ENCODE measurements around the gene CDC40. TPM values are rescaled to one million over a fixed set of nuclear protein-coding genes. Genes with fewer than 3 reads are reported as not detected.

CDC40 gene
- total and polyA plus RNA-seq, 10 of the 15 experiments (the other 5 are each of a cell fraction or from before 2014, with no cell fraction given): 20.1 to 35.5 (median 26.1) TPM

DNA sequence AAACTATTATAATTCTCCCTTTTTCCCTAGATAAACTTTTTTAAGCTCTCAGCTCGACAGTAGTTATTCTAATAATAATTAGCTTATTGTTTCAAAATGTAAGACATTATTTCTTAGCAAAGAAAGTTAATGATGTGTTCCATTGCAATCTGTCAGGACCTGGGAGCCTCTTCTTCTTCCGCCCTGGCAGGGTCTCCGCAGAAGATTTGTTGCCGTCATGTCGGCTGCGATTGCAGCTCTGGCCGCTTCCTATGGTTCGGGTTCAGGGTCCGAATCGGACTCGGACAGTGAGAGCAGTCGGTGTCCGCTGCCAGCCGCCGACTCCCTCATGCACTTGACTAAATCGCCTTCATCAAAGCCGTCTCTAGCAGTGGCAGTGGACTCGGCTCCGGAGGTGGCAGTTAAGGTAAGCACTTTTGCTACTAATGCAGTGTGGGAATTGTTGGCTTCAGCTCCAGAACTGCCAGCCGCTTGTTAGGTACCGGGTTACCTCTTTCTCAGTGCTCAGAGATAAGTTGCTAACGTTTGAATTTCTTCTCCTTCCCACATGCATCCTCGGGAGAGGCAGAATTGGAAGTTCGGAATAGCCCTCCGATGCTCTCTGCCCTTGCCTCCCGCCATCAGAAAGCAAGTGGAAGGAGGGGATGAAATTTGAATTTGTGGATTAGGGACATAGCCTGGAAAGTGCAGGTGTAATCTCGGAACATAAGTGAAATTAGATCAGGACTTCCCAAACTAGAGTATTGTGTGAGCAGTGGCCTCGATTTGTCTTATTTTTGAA lies at the start of gene CDC40 (continued):
- TF ChIP-seq, protein P1, sequence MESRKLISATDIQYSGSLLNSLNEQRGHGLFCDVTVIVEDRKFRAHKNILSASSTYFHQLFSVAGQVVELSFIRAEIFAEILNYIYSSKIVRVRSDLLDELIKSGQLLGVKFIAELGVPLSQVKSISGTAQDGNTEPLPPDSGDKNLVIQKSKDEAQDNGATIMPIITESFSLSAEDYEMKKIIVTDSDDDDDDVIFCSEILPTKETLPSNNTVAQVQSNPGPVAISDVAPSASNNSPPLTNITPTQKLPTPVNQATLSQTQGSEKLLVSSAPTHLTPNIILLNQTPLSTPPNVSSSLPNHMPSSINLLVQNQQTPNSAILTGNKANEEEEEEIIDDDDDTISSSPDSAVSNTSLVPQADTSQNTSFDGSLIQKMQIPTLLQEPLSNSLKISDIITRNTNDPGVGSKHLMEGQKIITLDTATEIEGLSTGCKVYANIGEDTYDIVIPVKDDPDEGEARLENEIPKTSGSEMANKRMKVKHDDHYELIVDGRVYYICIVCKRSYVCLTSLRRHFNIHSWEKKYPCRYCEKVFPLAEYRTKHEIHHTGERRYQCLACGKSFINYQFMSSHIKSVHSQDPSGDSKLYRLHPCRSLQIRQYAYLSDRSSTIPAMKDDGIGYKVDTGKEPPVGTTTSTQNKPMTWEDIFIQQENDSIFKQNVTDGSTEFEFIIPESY (IDR thresholded peaks at IDR 0.05): no peak
- TF ChIP-seq ZNF24 (IDR thresholded peaks at IDR 0.05): no peak
- no peak for TF ChIP-seq CHD4 (IDR thresholded peaks at IDR 0.05)
- no peak for TF ChIP-seq STAT1 (conservative IDR thresholded peaks at IDR 0.05)
- no peak for TF ChIP-seq TCF12 (IDR thresholded peaks at IDR 0.05; ENCODE audit: low read depth, low read length)
- no peak for TF ChIP-seq HDAC6 (IDR thresholded peaks at IDR 0.05; ENCODE audit: unreplicated experiment)
- TF ChIP-seq KDM1A (IDR thresholded peaks at IDR 0.05; ENCODE audit: borderline replicate concordance): no peak
- TF ChIP-seq ZSCAN29 (IDR thresholded peaks at IDR 0.05): no peak
- TF ChIP-seq ZNF274 (IDR thresholded peaks at IDR 0.05; ENCODE audit: insufficient read depth, insufficient read length): no peak
- TF ChIP-seq CBX5 (IDR thresholded peaks at IDR 0.05; ENCODE audit: low read depth): no peak
- 0 out of 2 replicates have a peak, but pooled peaks have one; percentile 32 for TF ChIP-seq TBL1XR1 (IDR thresholded peaks at IDR 0.05; ENCODE audit: low read depth, low read length)
- TF ChIP-seq, protein P2, sequence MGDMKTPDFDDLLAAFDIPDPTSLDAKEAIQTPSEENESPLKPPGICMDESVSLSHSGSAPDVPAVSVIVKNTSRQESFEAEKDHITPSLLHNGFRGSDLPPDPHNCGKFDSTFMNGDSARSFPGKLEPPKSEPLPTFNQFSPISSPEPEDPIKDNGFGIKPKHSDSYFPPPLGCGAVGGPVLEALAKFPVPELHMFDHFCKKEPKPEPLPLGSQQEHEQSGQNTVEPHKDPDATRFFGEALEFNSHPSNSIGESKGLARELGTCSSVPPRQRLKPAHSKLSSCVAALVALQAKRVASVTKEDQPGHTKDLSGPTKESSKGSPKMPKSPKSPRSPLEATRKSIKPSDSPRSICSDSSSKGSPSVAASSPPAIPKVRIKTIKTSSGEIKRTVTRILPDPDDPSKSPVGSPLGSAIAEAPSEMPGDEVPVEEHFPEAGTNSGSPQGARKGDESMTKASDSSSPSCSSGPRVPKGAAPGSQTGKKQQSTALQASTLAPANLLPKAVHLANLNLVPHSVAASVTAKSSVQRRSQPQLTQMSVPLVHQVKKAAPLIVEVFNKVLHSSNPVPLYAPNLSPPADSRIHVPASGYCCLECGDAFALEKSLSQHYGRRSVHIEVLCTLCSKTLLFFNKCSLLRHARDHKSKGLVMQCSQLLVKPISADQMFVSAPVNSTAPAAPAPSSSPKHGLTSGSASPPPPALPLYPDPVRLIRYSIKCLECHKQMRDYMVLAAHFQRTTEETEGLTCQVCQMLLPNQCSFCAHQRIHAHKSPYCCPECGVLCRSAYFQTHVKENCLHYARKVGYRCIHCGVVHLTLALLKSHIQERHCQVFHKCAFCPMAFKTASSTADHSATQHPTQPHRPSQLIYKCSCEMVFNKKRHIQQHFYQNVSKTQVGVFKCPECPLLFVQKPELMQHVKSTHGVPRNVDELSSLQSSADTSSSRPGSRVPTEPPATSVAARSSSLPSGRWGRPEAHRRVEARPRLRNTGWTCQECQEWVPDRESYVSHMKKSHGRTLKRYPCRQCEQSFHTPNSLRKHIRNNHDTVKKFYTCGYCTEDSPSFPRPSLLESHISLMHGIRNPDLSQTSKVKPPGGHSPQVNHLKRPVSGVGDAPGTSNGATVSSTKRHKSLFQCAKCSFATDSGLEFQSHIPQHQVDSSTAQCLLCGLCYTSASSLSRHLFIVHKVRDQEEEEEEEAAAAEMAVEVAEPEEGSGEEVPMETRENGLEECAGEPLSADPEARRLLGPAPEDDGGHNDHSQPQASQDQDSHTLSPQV (IDR thresholded peaks at IDR 0.05): peak; percentile 54; the same call in 1 of the 2 replicates
- TF ChIP-seq SMAD5 (IDR thresholded peaks at IDR 0.05; ENCODE audit: low read depth): 0 out of 2 replicates have a peak, but pooled peaks have one; percentile 49
- no peak for TF ChIP-seq NR2C2 (IDR thresholded peaks at IDR 0.05; ENCODE audit: borderline replicate concordance, control insufficient read depth, insufficient read length, low read depth)
- TF ChIP-seq, protein P3, sequence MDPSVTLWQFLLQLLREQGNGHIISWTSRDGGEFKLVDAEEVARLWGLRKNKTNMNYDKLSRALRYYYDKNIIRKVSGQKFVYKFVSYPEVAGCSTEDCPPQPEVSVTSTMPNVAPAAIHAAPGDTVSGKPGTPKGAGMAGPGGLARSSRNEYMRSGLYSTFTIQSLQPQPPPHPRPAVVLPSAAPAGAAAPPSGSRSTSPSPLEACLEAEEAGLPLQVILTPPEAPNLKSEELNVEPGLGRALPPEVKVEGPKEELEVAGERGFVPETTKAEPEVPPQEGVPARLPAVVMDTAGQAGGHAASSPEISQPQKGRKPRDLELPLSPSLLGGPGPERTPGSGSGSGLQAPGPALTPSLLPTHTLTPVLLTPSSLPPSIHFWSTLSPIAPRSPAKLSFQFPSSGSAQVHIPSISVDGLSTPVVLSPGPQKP (IDR thresholded peaks at IDR 0.05; ENCODE audit: low read depth, low read length): no peak
- peak; percentile 34; the same call in 1 of the 2 replicates for TF ChIP-seq CREB1 (IDR thresholded peaks at IDR 0.05; ENCODE audit: low read depth)
- no peak for TF ChIP-seq RELA (IDR thresholded peaks at IDR 0.05; ENCODE audit: borderline replicate concordance, partially characterized antibody)
- TF ChIP-seq BHLHE40 (IDR thresholded peaks at IDR 0.05; ENCODE audit: borderline replicate concordance in 1 of 2, low read depth in 2 of 2, low read length in 1 of 2): no peak
- TF ChIP-seq YY1 (IDR thresholded peaks at IDR 0.05; ENCODE audit: low read depth, low read length): peak; percentile 79
- no peak for TF ChIP-seq KAT2A (conservative IDR thresholded peaks at IDR 0.05; ENCODE audit: control insufficient read depth, low read depth, low read length)
- TF ChIP-seq JUND (IDR thresholded peaks at IDR 0.05; ENCODE audit: low read depth, low read length): no peak
- TF ChIP-seq CBFB (IDR thresholded peaks at IDR 0.05; ENCODE audit: low read depth): no peak; the same call in 1 of the 2 replicates
- TF ChIP-seq, protein P4, sequence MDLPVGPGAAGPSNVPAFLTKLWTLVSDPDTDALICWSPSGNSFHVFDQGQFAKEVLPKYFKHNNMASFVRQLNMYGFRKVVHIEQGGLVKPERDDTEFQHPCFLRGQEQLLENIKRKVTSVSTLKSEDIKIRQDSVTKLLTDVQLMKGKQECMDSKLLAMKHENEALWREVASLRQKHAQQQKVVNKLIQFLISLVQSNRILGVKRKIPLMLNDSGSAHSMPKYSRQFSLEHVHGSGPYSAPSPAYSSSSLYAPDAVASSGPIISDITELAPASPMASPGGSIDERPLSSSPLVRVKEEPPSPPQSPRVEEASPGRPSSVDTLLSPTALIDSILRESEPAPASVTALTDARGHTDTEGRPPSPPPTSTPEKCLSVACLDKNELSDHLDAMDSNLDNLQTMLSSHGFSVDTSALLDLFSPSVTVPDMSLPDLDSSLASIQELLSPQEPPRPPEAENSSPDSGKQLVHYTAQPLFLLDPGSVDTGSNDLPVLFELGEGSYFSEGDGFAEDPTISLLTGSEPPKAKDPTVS (IDR thresholded peaks at IDR 0.05; ENCODE audit: low read depth, low read length): peak; percentile 62; the same call in 1 of the 2 replicates
